GM12874 (cell line): ENCODE measurements around the gene MAST4.

Experiments used
- CTCF ChIP-seq: IDR thresholded peaks from 2 replicates; pipeline ENCODE4 v1.5.1; 2011; ENCODE audit warnings: low read depth, mild to moderate bottlenecking, control low read depth, low read length, moderate library complexity; ENCODE audit not compliant: insufficient read depth

MAST4 gene

GRCh38 chr5:66892716-66893115 lies 296.5 kb downstream of the MAST4 start:
- no peak for TF ChIP-seq CTCF

- TF ChIP-seq CTCF, result no peak
Measured at GRCh38 chr5:66894480-66895240, 298.5 kb downstream of the MAST4 start.

GRCh38 chr5:66896171-66896570 lies 300.0 kb downstream of the MAST4 start:
- TF ChIP-seq CTCF, result no peak

- TF ChIP-seq CTCF, result no peak
Measured at GRCh38 chr5:66897356-66897755, 301.2 kb downstream of the MAST4 start.

GRCh38 chr5:66898241-66898995 lies 302.2 kb downstream of the MAST4 start:
- no peak for TF ChIP-seq CTCF

GRCh38 chr5:66903218-66903617 lies 307.0 kb downstream of the MAST4 start:
- no peak for TF ChIP-seq CTCF

GRCh38 chr5:66903709-66904108 lies 307.5 kb downstream of the MAST4 start:
- no peak for TF ChIP-seq CTCF
